SKM-1 (cell line): ENCODE measurements around the gene ADAMTSL2.

Experiments
- DNase-seq: peaks from one replicate; lab custom pipeline; 2025; ENCODE audit not compliant: unreplicated experiment; lab: John Stamatoyannopoulos, UW

Gene ADAMTSL2

GRCh38 chr9:133572821-133573361 is 38.4 kb downstream of the ADAMTSL2 start:
- no peak for DNase-seq

GRCh38 chr9:133573791-133574515 is 39.4 kb downstream of the ADAMTSL2 start:
- no peak for DNase-seq

- DNase-seq, result no peak
These were observed 40.3 kb downstream of the ADAMTSL2 start for GRCh38 chr9:133574771-133575170.

- DNase-seq, result no peak
These were observed 40.9 kb downstream of the ADAMTSL2 start for GRCh38 chr9:133575186-133576030.

- no peak for DNase-seq
These were observed 41.7 kb downstream of the ADAMTSL2 start for GRCh38 chr9:133576031-133576874.

GRCh38 chr9:133576875-133577736 is 42.6 kb downstream of the ADAMTSL2 start:
- no peak for DNase-seq

GRCh38 chr9:133577737-133578112 is 43.2 kb downstream of the ADAMTSL2 start:
- DNase-seq, result no peak

GRCh38 chr9:133578524-133579441 is 44.3 kb downstream of the ADAMTSL2 start:
- DNase-seq, result no peak

- DNase-seq, result no peak
These were observed 45.3 kb downstream of the ADAMTSL2 start for GRCh38 chr9:133579601-133580418.

- DNase-seq, result no peak
These were observed 45.9 kb downstream of the ADAMTSL2 start for GRCh38 chr9:133580419-133580738.

- no peak for DNase-seq
These were observed 46.5 kb downstream of the ADAMTSL2 start for GRCh38 chr9:133581011-133581410.

- no peak for DNase-seq
These were observed 47.2 kb downstream of the ADAMTSL2 start for GRCh38 chr9:133581513-133582343.

GRCh38 chr9:133582501-133583045 is 48.1 kb downstream of the ADAMTSL2 start:
- DNase-seq, result no peak

GRCh38 chr9:133583111-133583510 is 48.6 kb downstream of the ADAMTSL2 start:
- no peak for DNase-seq

GRCh38 chr9:133583586-133583985 is 49.1 kb downstream of the ADAMTSL2 start:
- DNase-seq, result no peak

GRCh38 chr9:133584167-133584558 is 49.7 kb downstream of the ADAMTSL2 start:
- DNase-seq, result no peak
